Astrocyte of the hippocampus (primary cell): Measurements from ENCODE around the gene TMEM163.
A peak's percentile ranks its signal among the peaks of the same experiment; 100 is the strongest.
"Not testable (repeated sequence)": the region's sequence is repeated elsewhere in the genome, so short reads cannot be mapped to it uniquely, and the experiment has no call there.

ENCODE experiments used
- DNase-seq: peaks from one replicate; pipeline ENCODE4 v3.0.0; 2011; ENCODE audit warnings: low read depth, low spot score

Gene TMEM163

DNA sequence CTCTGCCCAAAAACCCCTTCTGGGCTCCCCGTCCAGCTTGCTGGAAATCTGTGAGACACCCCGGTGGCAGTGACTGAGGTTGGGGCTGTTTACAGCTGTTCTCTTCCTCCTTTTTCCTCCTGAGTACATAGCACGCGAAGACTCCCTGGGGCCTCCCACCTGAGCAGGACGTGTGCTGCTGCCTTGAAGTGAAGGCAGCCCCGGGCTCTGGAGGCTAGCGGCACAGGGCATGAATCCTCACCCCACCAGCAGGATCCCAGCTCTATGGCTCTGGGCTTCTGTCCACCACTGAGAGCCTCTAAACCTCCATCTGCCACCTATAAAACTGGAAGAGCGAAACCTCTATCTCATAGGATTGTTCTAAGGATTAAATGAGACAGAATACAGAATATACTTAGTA, 182.5 kb downstream of the TMEM163 start:
- no peak for DNase-seq

DNA sequence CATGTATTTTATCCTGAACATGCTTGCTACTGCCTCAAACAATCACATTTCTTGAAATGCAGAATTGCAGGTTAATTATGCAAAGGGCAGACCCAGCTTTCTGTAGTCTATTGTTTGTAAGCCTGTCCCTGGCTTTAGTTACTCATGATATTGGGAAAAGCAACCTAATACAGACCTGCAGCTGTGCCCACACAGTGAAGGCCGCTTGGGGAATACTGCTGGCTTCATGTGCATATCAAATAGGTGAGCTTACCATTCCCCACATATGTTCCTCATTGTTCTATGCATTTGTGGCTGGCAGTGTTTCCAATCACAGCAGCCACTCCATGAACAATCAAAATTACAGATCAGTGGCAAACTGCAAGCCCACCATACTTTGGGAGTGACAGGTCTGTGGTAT, 186.3 kb downstream of the TMEM163 start:
- no peak for DNase-seq

DNA sequence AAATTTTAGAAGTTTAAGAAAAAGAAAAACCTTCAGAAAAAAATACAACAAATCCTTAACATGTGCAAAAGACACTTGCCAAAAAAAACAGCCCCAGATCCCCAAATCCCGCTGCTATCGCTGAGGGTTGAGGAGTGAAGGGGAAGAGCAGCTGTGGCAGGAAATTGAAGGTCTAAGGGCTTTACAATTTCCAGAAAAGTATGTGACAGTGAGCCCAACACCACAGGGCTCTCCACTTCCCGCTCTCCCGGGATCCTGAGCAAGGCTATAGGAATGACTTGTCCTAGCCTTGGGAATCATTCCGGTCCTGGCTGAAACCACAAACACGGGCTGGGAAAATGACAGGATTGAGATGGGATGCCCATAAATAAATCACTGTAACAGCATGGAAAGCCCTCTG, 191.4 kb downstream of the TMEM163 start:
- peak; percentile 24 for DNase-seq

DNA sequence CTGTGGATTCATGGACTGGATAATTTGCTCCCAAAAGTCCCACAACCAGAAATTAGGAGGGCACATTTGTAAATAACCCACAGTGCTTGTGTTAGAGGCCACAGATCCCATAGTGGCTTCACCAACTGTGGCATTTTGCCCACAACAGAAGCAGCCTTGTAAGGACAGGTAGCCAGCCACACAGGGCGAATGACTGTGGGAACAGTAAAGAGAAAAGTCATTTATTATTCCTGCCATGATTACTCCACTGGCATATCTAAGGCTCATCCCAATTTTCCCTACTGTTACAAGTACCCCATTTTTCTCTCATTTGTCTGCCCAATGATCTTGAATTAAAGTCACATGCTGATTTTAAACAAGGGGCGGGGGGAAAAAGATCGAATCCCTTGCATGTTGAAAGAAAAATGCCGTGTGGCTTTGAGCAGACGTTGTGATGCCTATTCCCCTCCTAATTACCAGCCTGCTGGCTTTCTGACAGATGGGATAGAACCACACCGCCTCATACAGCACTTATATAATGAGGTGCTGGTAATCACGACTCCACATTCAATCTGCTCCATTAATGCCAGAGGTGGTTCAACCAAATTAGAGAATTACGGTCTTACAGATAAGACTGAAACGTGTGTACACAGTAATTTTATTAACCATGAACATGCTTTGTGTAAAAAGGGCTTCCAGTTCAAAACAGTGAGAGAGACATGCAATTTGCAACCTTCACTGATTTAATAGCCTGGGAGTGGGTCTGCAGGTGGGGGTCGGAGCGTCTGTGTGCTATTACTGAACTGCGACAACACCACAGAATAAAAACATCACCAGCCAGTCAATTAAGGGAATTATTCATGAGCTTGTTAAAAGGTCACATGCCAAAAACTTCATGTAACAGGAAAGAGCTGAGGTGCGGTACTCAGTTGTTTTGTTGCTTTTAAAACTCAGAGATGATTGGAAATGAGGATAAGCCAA, 196.0 kb downstream of the TMEM163 start:
- DNase-seq = peak; percentile 19

DNA sequence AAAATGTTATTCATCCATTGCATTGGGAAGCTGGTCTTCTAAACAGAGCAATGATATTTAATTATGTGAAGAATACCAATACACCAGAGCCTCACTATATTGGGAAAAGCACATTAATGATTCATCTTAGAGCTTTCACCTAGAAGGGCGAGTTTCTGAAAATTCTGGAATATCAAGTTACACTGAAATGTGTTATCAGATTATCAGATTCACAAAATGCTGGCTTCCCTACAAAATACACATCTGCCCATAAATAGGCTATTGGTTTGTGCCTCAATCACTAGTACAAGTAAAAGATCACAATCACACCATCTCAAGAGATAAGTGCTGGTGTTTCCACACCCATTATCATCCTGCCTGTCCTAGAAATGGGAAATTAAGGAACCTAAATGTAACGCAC, 200.7 kb downstream of the TMEM163 start:
- no peak for DNase-seq

DNA sequence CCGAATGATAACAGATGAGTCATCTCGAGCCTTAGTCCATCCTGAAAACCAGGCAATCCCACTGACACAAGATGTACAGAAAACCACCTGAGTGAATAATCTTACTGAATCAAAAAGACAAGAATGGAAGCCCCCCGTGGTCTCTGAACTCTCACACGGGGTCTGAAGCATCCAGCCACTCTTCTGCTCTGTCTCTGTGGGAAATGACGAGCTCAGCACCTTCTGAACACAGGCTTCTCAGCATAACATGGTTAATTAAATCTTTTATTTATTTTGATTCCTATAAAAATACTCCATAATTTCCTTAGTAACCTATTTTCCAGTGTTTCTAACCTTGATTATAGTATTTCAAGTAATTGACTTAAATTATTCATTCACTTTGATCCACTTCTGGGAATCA, 203.7 kb downstream of the TMEM163 start:
- no peak for DNase-seq

DNA sequence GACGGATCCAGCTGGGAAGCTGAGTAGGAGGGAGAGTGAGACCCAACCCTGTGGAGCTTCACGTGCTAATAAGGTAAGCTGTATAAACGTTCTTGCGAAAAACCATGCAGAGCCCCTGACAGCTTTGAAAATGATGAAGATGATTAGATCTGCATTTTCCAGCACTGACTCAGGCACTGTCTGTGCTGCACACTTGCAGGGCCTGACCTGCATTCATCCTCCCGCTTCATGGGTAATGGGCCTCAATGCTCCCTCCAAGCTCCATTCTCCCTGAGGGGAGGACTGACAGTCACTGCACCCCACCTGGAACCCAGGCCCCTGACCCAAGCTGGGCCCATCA, 205.4 kb downstream of the TMEM163 start:
- DNase-seq = no peak

DNA sequence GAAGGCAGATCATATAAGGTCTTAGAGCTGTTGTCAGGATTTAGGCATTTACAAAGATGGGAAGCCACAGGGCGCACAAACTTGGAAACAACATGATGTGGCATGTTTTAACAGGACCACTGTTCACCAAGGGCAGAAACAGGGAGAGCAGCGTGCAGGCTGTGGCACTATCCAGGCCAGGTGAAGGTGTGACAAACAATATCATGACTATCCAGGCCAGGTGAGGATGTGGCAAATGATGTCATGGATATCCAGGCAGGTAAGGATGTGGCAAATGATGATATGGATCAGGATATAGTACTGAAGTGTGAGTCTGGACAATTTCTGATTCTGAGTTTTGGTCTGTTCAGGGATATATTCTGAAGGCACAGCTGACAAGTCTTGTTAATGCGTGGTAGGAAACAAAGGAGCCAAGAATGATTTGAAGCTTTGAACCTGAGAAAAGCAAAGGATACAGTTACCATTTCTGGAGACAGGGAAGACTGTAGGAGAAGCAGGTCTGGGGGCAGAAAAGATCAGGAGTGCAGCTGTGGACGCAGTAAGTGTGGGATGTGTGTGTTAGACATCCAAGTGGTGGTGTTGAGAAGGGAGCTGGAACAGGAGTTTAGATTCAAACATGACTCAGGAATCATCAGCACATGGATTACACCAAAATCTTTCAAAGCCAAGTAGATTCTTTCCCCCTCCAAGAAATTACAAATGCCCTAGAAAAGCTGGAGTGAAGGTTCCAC, 205.9 kb downstream of the TMEM163 start:
- no peak for DNase-seq

DNA sequence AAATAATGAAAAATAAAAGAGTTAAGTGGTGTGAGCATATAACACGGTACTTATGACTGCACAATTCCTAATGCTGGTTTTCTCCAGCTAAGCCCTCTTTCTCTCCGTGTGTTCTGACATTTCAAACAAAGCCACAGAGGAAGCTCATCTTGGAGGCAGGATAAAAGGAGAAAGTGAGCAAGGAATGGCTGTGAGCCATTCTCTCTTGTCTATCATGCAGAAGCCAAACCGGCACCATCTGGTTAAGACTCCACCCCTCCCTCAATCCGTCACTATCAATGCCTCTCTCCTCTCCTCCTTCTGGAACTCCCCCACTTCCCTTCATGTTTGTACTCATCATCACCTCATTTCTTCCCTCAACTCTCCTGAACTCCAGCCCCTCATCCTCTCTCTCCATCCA, 210.4 kb downstream of the TMEM163 start:
- DNase-seq = no peak

DNA sequence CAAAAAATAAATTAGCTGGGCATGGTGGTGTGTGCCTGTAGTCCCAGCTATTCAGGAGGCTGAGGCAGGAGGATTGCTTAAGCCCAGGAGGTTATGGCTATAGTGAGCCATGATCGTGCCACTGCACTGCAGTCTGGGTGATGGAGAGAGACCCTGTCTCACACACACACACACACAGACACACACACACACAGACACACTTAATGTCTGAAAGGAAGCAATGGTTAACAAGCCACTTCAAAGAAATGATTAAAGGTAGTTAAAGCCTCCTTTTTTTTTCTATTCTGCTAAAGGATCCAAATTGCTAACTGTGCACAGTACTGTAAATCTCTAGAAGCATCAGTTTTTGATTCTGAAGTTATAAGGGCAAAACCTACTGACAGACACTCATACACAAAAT, 211.1 kb downstream of the TMEM163 start:
- DNase-seq = no peak

DNA sequence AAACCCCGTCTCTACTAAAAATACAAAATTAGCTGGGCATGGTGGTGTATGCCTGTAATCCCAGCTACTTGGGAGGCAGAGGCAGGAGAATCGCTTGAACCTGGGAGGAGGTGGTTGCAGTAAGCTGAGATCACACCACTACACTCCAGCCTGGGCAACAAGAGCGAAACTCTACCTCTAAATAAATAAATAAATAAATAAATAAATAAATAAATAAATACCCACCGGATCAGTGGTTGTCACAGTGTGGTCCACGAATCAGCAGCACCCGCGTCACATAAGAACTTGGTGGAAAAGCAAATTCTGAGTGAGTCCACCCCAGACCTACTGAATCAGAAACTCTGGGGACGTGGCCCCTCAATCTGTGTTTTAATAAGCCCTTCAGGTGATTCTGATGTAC, 211.6 kb downstream of the TMEM163 start:
- DNase-seq = not testable (repeated sequence)

DNA sequence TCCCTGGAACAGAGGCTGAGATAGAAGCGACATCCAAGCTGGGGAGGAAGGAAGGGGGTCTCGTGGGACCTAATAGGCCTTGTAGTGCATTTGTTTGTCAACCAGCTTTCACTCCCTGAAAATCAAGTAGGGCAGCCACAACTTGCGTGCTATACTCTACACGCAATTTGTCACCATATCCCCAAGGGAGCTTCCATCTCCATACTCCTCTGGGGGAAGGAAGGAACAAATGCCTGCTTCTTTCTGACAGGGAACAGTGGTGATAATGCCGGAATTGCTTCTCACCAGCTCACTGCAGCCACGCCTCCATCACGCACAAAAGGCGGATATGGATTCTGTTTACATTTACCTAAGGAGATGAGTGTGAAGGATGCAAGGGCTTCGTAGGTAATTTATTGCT, 213.4 kb downstream of the TMEM163 start:
- no peak for DNase-seq

DNA sequence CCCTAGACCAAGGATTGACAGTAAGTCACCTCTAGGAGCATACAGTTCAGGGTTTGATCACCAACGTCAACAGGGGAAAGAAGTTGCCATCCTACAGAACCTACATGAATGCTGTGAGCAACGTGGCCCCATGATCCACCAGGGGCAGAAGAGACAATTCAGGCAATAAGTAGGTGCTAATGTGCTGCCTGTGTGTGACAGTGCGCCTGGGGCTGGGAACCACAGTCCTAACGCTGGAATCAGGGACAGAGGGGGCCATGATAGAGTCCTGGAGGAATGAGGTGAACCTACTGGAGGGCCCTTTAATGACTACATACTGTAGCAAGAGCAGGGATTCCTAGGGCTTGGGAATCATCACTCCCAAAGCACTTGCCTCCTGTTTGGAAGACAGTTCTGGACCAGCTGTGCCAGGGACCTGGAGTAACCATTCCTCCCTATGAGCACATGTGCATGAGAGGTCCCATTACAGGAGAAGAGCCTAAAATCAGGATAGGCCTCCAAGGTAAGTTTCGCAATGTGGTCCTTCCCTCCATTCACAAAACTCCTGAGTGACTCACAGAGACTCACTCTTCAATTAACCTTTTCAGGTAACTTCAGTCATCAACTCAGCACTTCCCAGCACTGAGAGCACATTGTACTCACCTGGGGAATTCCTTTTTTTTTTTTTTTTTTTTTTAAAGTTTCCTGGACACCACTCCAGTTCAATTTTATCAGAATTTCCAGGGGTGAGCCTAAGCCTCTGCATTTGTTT, 214.0 kb downstream of the TMEM163 start:
- DNase-seq = no peak

DNA sequence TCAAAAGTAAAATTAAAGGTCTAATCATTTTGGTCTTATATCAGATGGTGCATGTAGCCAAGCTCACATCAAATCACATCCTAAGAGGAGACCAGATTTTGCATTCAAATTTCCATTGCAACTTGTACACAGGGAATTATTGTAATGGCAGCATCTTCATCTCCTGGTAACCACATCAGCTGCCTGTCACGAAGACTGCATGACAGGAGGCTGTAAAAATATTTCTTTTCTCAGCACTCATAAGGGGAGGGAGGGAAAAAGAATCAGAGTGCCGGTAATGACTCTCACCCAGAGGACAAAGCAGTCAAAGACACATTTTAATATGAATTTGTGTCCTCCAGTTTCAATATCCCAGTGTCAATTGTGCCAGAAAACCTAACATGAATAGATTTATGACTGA, 216.7 kb downstream of the TMEM163 start:
- no peak for DNase-seq

DNA sequence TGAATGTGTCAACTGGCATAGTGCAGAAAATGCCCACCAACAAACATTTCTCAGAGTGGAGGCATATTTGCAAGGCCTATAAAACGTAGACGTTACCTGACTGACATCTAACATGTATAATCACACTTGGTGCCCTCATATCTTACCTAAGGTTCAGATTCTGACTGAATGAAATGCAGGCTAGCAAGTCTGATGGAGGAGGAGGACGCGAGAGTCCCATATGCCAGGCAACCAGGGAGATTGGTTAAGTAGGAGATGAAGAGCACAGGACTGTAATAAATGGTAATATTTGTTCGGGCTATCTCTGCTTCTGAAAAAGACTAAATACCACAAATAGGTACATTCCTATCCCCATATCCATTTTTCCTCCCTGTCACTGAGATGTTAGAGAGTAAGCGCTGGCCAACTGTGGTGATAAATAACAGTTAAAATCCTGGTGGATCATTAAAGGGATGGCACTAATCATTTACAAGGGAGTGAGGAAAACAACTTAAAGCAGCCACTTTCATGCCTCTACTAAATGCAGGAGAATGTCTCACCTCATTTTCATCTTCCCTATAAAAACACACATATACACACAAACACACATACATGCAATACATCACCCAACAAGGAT, 217.2 kb downstream of the TMEM163 start:
- DNase-seq = no peak

DNA sequence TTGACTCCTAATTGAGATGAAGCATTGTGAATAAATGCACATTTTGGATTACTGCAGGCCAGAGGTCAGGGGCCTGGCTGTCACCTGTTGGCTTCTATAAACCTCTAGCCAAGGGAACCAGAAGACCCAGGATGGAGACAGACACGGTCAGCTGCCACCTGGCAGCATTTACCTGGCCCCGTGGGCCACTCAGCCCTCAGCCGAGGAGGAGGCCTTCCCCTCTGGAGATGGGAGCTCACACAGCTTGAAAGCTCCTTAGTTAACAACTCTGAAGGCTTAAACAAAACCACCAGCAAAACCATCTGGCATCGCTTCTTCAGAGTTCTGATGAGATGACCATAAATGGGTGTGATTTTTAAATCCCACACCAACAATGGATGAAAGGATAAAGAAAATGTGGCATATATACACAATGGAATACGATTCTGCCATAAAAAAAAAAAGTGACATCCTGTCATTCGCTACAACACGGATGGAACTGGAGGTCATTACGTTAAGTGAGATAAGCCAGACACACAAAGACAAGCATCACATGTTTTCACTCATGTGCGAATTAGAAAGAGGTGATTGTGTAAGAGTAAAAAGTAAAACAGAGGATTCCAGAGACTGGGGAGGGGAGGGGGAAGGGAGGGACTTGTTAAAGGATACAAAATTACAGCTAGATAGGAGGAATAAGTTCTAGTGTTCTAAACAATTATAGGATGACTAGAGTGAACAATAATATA, 218.4 kb downstream of the TMEM163 start:
- DNase-seq = no peak

DNA sequence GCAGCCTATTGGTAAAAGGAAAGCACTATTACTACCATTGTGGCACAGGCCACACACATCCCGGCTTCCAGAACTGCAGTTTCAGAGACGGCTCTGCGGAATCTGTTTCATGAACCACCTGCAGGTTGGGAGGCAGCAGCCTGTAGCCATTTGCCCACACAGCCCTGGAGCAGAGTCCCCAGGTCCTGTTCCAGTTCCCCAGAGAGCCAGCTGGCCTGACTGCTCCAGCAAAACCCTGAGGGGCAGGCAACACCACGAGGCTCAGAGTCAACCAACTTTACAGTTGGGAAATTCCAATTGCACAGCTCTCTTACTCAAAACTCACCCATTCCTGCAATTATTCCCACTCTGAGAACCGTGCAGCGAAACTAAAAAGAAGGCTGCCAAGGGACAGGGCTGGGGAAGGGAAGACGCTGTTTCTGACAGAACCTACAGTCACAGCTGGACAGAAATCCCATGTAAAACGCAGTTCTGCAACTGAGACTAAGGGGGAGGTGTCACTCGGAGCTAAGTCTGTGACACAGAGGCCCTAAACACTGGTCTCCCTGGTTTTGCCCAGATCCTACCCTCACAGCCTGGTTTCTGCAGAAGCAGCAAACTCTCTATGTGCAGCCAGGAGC, 219.4 kb downstream of the TMEM163 start:
- no peak for DNase-seq

DNA sequence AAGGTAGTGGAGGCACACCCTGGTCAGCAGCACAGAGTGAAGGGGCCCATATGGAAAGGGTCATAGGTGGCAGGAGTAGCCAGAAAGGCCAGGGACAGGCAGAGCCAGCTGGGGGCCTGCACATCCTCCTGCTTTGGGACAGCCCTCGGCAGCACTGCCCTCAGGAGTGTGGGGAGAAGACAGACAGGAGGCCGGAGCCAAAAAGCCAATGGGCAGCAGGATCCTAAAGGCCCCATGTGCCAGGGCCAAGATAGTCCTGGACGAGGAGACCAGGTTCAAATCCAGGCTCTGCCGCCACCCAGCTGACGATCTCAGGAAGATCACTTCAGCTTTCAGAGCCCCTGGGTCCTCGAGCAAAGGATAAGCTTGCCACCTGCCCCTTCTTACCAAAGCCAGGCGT, 220.1 kb downstream of the TMEM163 start:
- no peak for DNase-seq

DNA sequence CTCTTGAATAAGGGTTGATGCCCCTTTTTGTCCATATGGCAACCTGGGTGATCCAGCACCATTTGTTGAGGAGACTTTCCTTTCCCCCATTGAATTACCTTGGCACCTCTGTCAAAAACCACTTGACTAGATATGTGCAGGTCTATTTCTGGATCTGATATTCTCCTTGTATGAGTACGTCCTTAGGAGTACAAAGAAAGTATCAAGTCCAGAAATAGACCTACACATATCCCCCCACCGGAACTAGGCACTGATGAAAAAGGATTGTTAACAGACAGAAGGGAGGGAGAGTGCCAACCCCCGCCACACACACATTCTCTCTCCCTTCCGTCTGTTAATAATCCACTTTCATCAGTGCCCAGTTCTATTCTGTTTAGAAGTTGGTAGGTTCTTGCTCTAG, 225.0 kb downstream of the TMEM163 start:
- no peak for DNase-seq

DNA sequence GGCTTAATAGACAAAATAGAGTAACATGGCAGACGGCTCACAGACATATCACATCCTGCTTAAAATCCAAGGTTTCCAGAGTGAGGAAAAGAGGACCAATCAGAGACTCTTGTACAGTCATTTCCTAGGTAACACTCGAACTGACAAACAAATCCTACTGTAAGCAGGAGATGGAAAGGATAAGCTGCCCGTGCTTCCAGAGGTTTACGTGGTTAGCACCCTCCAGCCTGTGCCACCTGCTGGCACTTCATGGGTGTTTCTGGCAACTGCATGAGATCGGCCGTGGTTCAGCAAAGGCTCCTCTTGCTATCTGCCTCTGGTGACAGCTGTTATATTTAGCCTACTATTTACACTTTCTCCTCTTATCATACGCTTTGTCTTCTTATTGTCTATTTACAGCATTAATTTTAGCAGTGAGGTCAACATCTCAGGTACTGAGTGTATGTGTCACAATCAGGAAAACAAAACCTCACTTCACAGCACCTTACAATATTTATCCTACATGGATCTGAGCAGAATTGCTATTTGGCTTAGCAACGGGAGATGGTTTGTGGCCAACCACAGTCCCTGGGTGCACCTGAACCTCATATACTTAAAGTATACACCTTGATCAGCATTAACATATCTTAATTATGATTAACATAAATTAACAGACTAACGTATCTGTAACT, 226.9 kb downstream of the TMEM163 start:
- no peak for DNase-seq
